Activated CD4-positive, CD25-positive, alpha-beta regulatory T cell treated with anti-CD3 and anti-CD28 coated beads, Interleukin-2, amount 50 U/mL, for 72 hours (primary cell): ENCODE results near the gene RFPL1.

Experiments
- DNase-seq: peaks from one replicate; pipeline ENCODE4 v3.0.0; 2021

RFPL1 gene

DNA sequence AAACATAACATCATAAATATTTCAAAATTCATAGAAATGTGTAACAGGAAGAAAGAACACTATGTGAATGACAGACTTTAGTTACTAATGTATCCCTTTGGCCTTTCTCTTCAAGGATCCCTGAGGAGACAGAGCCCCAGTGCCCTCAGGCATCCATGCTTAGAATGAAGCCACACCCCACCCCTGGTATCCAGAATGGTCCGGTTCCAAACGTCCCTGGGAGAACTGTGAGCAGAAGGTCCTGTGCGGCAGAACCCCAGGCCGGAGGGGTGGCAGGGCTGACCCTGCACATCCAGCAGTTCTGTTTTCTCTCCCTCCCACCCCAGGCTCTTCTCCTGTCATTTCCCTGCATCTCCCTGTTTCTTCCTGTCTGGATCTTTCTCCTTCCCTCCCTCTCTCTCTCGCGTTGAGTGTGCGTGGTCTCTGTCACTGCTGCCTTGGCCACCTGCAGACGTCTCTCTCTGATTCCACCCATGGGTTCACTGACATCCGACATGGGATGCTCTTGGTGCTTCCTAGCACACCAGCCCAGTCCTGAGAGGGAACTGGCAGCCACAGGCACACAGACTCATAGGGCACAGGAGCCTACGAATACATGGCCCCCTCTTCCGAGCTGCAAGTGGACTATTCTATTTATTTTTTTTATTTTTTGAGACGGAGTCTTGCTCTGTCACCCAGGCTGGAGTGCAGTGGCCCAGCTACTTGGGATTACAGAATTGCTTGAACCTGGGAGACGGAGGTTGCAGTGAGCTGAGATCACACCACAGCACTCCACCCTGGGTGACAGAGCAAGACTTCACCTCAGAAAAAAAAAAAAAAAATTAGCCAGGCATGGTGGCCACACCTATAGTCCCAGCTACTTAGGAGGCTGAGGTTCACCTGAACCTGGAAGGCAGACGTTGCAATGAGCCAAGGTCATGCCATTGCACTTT lies 5.7 kb downstream of the RFPL1 start:
- no peak for DNase-seq

DNA sequence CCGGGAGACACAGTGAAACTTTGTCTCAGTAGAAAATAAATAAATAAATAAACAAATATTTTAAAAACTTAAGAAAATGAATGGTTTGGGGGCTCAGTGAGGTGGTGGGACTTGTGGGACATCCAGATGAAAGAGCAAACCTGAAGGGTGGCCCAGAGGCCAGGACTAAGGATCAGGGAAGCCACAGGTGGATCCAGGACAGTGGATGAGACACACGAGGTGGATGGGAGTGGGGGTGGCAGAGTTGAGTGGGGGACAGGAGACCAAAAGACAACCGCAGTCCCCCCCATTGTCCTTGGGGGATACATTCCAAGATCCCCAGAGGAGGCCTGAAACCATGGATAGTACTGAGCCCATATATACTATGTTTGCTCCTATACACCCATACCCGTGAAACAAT lies 7.1 kb downstream of the RFPL1 start:
- no peak for DNase-seq

DNA sequence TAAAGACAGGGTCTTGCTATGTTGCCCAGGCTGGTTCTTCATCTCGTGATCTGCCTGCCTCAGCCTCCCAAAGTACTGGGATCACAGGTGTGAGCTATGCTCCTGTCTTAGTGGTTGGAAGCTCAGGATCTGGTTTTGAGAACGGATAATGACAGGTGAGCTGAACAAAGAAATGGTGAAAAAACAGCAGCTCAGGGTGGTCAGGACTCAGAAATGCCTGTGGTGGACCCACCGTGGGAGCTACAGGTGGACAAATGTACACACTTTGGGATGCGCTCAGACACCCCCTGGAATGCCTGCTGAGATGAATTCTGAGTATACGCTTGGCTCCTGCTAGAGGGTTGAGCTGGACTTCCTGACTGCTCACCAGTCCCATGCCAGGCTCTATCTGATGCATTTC lies 9.5 kb downstream of the RFPL1 start:
- DNase-seq: no peak

DNA sequence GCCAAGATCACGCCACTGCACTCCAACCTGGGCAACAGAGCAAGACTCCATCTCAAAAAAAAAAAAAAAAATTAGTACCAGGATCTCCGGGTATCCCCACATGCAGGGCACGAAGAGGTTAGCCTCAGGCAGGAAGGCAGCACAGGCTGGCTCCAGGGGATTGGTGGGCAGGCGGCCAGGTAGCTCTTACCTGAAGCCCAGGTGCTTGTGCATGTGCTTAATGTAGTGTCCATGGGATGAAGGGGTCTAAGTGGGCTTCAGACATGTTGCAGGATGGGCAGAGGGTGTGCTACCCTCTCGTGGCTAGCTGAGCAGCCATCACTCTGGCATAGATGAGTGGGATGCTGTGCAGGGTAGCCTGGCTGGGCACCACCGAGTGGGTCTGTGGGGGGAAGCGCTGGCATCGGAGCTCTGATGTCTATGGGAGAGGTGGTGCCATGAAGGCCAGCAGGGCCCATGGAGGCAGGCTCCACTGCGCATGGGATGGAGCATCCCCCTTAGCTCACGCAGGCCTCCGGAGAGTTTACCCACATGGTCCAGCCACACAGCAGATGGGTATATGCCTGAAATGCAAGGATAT lies 11.0 kb downstream of the RFPL1 start:
- no peak for DNase-seq

DNA sequence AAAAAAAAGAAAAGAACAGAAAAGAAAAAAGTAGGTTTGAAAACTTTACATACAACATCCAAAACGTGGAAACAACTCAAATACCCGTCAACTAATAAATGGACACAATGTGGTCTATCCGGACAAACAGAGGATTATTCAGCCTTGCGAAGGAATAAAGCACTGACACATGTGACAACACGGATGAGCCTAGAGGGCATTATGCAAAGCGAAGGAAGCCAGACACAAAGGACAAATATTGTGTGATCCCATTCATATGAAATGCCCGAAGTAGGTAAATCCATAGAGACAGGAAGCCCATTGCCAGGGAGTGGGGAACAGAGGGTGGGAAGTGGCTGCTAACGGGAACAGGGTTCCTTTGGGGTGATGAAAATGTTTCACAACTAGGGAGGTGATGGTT lies 11.8 kb downstream of the RFPL1 start:
- DNase-seq: no peak

DNA sequence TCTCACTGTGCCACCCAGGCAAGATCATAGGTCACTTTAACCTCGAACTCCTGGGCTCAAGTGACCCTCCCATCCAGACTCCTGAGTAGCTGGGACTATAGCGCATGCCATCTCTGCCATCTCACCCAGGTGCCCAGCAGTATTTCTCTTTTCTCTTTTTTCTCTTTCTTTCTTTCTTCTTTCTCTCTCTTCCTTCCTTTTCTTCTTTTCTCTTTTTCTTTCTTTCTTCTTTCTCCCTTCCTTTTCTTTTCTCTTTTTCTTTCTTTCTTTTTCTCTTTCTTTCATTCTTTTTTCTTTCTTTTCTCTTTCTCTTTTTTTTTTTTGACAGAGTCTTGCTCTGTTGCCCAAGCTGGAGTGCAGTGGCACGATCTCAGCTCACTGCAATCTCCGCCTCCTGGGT lies 13.5 kb downstream of the RFPL1 start:
- no peak for DNase-seq

DNA sequence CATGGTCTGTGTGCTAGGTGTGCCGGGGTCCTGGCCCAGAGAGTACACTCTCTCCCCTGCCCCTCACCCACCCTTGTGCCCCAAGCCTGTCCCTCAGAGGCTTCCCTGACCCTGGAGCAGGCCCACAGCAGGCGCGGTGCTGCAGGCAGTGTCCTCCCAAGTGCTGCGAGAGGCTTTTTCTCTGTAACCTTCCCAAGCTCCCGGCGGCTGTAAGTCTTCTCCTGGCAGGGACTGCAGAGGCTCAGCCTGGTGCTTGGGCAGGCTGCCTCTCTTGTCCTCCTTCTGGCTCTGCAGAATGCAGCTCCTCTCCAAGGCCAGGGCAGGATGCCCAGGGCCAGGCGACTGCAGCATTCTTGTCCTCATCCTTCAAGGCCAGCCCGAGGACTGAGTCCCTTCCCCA lies 15.9 kb downstream of the RFPL1 start:
- no peak for DNase-seq

DNA sequence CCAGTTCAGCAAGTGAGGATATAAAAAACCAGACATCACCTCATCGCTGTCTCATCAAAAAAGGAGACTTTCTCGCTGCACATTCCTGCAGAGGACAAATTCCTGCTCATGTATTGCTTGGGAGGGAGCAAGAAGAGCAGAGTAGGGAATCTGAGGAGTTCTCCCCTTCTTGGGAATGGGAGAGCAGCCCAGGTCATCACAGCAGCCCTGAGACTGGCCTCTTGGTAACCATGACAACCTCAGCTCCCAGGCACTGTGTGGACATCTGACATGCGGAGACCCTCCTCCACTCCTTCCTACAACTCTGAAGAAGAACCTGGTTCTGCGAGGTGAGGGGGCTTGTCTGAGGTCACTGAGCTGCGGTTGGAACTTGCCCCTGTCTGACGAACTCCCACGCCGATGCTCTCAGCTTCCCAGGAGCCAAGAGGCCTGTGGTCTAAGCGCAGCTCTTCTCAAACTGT lies 17.9 kb downstream of the RFPL1 start:
- DNase-seq: no peak

DNA sequence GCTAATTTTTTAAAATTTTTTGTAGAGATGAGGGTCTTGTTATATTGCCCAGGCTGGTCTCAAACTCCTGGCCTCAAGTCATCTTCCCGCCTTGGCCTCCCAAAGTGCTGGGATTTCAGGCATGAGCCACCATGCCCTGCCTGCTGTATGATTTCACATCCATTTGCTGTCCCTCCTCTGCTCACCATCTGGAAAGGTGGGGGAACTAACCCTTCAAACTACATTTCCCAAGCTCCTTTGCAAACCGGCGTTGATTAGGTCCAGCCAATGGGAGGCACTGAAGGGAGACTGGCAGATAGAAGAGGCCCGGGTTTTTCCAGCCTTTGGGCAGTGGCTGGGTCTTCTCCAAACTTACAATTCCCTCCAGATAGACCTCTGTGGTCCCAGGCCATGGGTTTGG lies 19.3 kb downstream of the RFPL1 start:
- no peak for DNase-seq

DNA sequence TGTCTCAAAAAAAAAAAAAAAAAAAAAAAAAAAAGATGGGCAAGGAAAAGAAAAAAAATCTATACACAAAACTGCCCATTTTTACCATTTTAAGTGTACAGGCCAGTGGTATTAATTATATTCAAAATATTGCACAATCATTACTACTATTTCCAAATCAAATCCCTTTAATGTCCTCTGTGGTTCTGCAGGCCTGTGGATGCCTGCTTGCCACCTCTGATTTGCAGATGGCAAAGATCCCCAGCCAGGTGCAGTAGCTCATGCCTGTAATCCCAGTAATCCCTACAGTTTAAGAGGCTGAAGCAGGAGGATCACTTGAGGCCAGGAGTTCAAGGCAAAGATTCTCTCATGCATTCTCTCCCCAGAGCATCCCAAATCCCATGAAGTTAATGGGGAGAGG lies 20.2 kb downstream of the RFPL1 start:
- DNase-seq: no peak

DNA sequence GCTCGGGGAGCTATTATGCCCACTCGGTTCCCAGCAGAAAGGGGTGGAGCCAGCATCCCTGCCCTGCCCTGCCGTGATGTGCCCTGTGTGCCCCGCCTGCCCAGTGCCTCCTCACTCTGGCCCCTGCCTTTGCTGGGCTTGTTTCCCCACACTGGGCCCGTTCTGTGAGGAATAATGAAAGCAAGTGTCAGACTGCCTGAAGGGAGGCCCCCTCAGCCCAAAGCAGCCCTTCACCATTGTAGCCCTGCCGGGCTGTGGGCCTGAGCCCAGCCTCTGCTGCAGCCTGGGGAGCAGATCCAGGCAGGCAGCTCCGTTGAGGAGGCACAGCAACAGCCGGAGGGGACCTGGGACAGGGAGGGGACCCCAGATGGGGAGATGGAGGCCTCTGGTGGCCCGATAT lies 21.4 kb downstream of the RFPL1 start:
- no peak for DNase-seq

DNA sequence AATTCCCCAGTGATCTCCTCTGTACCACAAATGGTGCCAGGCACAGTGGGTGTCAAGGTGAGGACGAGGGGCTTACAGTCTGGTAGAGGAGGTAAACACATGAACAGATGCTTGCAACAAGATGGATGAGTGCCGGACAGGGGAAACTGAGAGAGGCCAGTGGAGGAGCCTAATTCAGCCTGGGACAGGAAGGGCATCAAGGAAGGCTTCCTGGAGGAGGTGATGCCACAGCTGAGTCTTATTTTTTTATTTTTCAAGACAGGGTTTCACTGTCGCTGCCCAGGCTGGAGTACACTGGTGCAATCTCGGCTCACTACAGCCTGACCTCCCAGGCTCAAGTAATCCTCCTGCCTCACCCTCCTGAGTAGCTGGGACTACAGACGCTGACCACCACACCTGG lies 22.9 kb downstream of the RFPL1 start:
- DNase-seq: no peak

DNA sequence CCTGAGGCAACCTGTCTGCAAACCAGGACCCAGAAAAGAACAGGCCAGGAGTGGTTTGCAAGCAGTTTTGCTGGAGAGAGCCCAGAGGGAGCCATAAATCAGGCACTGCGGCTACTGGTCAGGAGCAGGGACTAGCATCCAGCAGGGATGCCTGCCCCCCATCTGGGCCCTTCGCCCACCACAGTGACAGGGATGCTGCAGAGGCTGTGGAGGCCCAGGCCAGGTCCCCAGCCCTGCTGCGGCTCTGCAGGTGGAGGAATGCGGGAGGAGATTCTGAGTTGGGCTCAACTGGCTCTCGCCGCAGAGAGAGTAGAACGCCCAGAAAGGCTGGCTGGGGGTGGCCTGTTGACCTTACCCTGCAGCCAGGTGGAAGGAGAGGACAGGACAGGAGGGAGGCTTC lies 25.2 kb downstream of the RFPL1 start:
- no peak for DNase-seq

DNA sequence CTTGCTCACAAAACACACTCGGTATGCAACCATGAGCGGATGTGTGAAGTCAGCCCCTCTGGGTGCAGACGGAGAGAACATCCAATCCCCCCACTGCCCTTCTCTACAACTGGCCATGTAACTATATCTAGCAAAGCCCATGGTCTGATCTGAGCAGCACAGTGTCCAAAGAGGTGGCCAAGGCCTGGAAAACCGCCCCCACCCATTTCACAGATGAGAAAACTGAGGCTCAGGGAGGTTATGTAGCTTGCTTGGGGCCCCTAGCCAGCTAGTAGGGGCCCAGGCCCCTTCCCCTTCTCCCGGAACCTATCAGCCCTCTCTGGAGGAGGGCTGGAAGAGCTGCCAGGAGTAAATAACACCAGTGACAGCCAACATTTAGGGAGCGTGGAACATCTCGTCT lies 26.2 kb downstream of the RFPL1 start:
- DNase-seq: no peak

DNA sequence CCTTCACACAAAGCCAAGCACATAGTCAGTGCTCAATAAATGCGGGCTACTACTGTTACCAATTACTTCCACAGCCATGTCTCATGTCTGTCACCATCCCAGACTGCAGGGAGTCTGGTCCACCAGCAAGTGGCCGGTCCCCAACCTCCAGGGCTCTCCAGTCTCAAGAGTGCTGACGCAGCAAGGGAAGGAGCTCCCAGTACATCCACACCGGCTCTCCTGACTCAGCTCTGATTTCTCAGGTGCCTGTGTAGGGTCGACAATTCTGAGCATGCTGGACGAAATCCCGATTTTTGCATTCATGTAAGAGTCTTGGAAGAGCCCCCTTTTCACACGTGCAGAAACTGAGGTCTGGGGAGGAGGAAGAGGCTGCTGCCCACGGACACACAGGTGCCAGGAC lies 31.4 kb downstream of the RFPL1 start:
- DNase-seq: no peak

DNA sequence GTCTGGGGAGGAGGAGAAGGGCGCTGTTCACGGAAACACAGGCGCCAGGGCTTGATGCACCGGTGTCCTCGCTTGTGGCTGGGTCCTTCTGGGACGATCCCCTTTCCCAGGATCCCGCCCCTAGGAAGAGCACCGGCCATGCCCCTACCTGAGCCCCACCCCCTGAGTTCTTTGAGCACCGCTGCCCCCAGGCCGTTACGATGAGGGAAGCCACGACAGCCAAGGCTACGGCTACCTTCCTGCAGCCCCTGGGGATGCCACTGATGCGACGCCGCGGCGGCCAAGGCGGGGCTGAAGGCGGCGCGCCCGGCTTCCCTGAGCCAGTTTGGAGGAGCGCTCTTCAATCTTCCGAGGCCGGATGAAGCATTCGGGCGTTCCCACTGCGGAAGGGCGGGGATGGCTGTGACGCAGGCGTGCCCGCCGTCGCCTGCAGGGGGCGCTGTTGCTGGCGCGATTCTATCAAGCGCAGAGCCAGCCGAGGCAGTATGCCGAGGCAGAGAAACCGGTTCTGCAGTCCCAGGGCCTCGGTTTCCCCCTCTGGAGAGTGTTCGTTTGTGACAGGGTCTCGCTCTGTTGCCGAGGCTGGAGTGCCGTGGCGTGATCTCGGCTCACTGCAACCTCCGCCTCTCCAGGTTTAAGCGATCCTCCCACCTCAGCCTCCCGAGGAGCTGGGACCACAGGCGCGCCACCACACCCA lies 31.9 kb downstream of the RFPL1 start:
- peak; percentile 82 for DNase-seq

DNA sequence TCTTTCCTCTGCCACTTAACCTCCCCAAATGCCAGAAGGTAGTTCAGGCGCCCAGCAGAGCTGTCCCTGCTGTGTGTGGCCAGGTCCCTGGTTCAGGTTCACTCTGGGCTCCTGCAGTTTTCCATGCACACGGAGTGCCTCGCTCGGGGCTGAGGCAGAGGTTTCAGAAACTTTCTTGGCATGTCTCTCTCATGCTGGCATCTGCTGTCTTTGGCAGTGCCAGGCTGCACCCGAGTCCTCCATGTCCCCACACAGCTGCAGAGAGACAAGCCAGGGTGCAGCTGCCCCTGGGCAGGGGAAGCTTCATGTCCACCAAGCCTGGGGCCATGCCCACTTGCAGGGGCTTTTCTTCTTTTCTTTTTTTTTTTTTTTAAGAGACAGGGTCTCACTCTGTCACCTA lies 34.6 kb downstream of the RFPL1 start:
- DNase-seq: no peak

DNA sequence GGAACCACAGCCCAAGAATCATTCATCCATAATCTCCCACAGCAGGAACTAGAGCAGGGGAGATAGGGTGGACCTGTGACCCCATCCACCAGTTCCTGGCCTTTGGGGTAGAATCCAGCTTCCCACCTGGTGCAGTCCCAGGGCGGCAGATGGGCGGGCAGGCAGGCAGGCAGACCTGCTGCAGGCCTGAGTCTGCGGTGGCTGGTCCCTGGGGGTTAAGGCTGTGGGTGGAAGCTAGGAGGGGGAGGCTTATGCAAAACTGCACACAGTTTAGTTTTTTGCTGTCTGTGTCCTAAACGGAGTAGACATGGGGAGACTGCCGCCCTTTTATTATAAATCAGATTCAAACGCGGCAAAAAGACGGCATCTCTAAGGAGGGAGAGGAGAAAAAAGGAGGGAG lies 37.2 kb downstream of the RFPL1 start:
- no peak for DNase-seq

DNA sequence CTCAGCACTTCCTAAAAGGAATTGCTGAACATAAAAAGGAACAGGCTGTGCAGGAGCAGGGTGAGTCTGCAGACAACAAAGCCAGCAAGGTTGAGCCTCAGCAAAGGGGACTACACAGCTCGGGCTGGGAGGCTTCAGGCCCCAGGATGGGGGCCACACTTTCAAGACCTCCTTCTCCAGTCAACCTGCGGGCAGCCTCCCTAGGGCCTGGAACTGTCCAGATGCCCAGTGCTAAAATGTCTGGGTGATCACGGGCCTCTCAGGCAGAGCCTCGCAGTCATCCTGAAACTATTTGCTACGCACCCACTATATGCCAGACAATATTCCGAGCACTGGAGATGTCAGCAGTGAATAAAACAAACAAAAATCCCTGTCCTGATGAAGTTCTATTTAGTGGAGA lies 37.7 kb downstream of the RFPL1 start:
- no peak for DNase-seq

DNA sequence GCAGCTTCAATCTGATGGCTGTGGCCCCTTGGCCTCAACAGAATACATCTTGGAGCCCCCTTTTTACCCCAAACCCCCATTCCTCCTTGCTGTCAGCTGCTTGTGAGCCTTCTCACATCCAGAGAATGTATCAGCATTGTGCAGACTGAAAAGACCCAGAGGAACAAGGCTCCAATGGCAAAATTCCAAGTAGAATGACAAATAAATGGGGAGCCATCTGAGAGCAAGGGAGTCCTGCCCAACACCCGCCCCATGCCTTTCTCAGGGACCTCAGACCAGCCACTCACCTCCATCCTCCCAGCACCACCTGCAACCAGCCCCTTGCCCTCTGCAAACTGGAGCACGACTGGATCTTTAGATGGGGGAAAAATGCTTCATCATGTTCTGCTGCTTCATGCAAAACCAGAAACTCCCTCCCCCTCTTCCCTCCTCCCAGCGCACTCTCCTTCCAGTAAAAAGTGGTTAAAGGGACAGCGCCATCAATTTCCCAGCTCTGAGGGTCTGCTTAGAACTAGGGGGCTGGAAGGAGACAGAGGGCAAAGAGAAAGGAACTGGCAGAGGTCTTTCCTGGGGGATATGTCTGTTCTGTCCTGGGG lies 39.4 kb downstream of the RFPL1 start:
- DNase-seq: no peak

DNA sequence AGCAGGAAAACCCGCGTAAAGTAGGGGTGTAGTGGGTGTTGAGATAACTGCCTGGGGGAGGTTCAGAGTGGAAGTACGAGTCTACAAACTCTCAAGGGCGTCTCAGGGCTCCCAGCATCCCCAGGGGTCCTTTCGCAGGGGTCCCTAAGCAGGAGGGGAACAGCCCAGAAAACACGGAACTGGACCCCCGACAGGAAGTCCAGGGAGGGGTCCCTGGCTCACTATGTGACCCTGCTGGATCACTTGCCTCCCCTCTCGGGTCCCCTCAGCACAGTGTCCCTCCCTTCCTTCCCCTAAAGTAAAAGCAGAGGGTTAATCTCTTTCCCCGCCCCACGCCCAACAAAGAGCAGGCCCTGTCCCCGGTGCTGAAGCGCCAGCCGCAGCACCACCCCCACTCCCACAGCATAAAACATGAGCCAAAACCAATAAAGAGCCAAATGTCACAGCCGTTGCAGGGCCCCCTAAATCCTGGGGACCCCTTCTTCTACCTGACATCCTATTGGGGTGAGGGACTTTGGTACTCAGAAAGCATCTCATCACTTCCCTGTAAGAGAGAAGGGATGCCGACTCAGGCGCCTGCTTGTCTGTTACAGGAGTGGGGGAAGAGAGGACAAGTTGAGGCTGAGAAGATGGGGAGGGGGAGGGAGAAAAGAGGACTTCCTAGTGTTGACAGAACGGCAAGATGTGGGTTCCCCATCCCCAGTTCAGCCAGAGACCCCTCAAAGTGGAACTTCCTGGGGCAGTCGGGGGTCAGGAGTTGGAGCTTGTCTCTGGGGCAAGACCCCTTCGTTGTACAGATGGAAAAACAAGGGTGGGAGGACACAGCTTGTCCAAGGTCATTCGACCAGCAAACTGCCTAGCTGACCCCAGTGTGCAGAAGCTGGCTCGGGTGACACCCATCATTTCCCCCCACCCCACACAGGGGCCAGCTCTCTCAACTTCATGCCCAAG lies 40.2 kb downstream of the RFPL1 start:
- DNase-seq: no peak
